GM12801 (cell line): ENCODE results near the gene SESN2.

ENCODE experiments used
- TF ChIP-seq, protein P1 (sequence below): IDR thresholded peaks from one replicate; pipeline ENCODE4 v1.5.1; 2011; ENCODE audit warnings: control low read depth; ENCODE audit not compliant: insufficient read length; ENCODE audit errors: extremely low read depth

SESN2 gene

DNA sequence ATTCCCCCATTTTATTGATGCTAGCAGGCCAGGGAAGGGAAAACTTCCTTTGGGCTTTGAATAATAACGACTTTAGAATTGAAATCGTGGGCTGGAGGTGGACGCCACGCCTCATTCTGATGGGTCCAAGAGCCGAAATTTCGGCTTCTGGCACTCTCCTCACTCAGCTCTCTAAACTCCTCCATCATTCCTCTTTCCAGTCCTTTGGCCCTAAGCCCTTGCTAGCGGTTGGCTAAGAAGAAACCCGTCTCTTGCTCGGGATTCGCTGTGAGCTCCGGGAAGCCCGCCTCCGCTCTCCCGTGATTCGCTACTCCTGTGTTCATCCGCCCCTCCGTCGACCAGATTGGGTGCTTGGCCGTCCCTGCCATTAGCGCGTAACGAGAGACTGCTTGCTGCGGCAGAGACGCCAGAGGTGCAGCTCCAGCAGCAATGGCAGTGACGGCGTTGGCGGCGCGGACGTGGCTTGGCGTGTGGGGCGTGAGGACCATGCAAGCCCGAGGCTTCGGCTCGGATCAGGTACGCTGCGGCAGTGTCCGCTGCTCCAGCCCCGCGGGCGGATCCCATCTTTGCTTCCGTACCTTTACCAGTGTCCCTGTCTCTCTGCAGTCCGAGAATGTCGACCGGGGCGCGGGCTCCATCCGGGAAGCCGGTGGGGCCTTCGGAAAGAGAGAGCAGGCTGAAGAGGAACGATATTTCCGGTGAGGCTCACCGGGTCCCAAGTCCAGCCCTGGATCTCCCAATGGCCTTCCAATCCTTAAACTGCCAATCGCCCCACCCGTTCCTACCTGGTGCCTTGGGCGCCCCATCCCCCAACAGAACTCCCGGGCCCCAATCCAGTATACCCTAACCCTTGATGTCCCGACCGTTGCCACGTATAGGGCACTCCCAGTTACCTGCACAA, 23.3 kb upstream of the SESN2 start, which contains the start of gene ATP5IF1:
Gene ATP5IF1, plus strand, starts transcription at position 370 of the 901 bp plus-strand sequence. Its CDS starts 60 bp downstream, at position 430.
- TF ChIP-seq, protein P1, sequence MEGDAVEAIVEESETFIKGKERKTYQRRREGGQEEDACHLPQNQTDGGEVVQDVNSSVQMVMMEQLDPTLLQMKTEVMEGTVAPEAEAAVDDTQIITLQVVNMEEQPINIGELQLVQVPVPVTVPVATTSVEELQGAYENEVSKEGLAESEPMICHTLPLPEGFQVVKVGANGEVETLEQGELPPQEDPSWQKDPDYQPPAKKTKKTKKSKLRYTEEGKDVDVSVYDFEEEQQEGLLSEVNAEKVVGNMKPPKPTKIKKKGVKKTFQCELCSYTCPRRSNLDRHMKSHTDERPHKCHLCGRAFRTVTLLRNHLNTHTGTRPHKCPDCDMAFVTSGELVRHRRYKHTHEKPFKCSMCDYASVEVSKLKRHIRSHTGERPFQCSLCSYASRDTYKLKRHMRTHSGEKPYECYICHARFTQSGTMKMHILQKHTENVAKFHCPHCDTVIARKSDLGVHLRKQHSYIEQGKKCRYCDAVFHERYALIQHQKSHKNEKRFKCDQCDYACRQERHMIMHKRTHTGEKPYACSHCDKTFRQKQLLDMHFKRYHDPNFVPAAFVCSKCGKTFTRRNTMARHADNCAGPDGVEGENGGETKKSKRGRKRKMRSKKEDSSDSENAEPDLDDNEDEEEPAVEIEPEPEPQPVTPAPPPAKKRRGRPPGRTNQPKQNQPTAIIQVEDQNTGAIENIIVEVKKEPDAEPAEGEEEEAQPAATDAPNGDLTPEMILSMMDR = no peak

DNA sequence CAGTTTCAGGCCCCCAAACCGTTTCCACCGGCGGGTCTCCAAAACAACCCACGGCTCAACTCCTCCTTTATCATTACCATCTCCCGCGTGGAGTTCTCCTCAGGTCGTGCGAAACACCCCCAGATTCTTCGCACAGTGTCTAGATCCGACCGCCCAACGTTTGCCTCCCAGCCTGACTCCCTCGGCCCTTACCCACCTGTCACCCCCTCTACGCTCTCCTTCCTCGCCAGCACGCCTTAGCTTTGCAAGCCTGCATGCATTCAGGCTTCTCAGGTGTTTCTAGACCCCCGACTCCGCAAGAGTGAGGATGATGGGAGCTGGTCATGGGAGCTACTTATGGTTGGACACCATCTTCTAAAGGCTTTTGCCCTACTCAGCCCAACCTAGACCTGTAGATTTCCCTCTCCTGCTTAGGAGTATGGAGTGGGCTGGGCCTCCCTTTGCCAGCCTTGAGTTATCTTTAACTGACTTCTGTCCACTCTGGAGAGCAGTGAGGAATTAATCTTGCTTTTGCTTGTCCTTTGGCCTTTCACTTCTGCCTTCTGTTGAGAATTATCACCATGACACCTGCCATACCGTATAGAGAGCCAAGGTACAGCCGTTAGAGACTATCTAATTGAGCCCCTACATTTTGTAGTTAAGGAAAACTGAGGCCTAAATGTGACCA, 22.5 kb upstream of the SESN2 start:
- TF ChIP-seq, protein P1 = no peak

DNA sequence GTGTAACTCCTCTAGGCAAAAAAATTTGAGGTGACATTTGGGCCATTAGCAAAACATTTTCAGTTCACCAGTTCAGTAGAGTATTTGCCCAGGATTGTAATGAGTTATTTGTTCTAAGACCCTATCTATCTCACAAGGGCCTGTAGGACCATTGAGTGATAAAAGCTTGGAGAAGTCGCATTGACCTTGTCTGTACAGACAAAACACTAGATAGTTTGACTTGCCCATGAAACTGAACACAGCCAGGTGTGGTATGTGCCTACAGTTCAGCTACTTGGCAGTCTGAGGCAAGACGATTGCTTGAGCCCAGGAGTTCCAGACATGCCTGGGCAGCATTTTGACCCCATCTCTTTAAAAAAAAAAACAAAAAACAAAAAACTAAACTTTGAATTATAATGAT, 20.3 kb upstream of the SESN2 start:
- TF ChIP-seq, protein P1 = no peak

DNA sequence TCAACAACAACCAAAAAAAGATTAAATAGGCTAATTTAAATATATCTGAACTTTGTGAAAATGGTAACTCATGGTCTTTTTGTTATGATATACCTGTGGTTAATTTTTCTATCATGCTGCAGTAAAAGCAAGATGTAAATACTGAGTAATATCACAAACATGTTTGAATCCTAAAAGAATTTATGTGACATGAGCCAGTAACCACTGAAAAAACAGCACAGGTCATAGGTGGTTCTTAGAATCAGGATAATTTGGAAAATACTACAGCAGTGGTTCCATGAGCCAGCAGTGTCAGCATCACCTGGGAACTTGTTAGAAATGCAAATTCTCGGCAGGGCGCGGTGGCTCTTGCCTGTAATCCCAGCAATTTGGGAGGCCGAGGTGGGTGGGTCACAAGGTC, 19.3 kb upstream of the SESN2 start:
- TF ChIP-seq, protein P1 = no peak

DNA sequence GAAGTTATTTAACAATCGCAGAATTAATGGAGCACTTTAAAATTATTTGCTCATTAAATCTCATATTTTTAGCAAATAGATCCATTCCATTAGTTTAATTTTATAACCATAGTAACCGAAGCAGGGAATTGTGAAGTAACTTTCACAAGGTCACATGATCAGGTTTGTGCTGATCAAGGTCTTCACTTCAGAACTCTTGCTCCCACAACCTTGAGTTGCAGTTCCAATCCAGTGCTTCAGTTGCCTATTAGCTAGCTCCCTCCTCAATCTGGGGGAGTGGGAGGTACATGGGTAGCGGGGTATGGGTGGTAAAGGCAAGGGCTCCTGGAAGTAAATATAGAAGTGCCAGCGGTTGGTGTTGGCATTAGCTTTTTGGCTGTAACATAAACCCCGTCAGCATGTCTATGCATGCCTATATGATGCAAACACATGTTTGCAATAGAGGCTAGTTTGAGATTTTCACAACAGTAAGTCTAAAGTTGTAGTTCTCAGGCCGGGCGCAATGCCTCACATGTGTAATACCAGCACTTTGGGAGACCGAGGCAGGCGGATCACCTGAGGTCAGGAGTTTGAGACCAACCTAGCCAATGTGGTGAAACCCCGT, 17.6 kb upstream of the SESN2 start:
- TF ChIP-seq, protein P1 = no peak

DNA sequence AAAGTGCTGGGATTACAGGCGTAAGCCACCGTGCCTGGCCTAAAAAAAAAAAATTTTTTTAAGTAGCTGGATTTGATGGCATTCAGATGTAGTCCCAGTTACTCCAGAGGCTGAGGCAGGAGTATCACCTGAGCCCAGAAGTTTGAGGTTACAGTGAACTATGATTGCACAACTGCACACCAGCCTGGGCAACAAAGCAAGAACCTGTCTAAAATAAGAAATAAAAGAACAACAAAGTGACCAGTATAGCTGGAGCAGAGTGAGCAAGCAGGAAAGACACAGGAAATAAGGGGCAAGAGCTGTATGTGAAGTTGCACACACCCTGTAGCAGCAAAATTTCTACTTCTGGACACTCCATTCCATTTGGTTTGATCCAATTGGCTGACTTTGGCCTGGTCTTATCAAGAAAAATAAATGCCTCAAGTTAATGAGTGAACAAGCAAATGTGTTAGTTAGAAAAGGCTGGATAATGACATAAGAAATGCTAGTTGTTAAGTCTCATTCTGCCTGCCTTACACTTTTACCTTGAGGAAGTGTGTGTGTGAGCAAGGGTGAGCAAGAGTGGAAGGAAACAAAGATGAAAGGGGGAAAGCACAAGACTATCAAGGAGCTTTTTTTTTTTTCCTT, 15.5 kb upstream of the SESN2 start:
- TF ChIP-seq, protein P1 = no peak

DNA sequence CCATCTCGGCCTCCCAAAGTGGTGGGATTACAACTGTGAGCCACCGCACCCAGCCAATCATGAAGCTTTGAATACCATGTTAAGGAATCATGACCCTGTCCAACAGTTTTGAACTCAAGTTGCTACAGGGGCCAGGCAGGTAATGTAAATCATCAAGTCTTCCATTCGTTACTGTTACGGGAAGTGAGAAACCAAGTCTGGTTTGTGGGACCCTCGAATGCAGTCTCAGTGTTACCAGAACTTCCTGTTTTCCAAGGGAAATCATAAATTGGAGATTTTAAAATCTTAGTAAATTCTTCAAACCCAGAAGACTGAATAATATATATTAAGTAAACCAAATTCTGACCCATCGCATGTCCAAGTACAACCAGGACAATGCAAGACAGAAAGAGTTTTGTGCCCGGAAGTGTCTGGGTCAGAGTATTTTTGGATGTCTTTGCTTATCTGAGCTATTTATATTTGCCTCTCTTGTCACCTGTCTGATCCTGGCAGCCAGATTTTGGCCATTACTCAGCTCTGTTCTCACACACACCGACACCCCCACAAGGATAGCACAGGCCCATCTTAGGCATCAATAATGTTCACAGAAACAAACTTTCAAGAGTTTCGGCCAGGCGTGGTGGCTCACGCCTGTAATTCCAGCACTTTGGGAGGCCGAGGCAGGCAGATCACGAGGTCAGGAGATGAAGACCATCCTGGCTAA, 14.6 kb upstream of the SESN2 start:
- TF ChIP-seq, protein P1 = no peak
